OCI-M2 (cell line): ENCODE data around the gene AJM1.
"Not testable (repeated sequence)": the region's sequence is repeated elsewhere in the genome, so short reads cannot be mapped to it uniquely, and the experiment has no call there.

Experiments
- DNase-seq: peaks from one replicate; lab custom pipeline; 2025; ENCODE audit not compliant: unreplicated experiment; lab: John Stamatoyannopoulos, UW

Gene AJM1

DNA sequence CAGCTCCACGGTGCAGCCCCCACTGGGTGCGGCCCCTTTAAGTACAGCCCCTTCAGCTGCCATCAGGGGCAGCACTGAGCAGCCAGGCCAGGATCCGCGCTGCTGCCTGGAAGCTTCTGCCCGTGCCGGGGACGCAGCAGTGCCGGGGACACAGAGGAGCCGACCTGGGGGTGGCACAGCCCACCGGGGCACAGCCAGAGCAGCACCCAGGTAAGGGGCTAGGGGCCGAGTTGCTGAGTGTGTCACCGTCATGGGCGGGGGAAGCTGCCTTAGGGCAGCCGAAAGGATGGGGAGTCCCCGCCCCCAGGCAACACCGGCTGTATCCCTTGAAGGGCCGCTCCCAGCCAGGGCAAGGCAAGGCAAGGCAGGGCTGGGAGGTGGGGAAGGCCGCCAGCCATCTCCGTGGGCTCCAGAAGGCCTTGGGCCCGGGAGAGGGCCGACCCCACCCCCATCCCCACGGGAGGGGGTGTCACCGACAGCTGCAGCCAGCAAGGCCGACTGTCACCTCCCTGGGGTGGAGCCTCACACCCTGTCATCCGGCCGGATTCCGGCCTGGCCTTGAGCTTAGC lies at the start of gene AJM1:
AJM1 (plus strand) TSS at position 99 of the 569 bp plus-strand sequence. CDS start 1,937 bp downstream, outside the sequence.
- DNase-seq: not testable (repeated sequence)

DNA sequence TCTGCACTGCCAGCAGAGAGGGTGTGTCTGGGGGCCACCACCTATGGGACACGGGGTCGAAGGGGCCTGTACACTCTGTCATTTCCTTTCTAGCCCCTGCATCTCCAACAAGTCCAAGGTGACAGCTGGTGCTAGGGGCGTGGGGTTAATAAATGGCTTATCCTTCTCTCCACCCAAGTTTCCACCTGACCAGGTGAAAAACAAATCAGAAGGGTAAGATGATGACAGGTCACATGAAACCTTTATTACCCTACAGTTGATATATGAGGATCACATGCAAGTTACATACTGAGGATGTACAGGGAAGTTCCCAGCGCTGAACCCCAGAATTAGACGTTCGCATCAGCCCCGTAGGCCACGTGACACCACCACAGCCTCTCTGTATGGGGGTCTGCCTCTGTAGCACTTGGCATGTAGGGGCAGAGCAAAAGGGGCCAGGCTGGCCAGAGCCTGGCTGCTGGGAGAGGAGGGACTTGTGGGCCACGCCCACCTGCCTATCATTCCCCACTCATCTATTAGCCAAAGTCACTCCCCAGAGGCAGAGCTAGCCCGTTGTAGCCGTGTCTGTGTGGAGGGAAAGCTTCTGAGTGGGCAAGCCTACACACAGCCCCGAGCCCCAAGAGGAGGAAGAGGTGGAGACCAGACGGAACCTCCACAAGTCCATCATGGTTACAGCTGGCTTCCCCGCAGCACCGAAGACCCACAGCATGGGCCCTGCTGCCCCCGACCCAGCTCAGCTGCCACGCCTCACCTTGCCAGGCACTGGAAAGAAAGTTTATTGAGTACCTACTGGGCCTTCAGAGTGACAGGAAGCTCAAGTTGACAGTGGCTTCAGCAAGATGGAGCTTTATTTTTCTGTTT lies 49.0 kb upstream of the AJM1 start:
- DNase-seq: no peak

DNA sequence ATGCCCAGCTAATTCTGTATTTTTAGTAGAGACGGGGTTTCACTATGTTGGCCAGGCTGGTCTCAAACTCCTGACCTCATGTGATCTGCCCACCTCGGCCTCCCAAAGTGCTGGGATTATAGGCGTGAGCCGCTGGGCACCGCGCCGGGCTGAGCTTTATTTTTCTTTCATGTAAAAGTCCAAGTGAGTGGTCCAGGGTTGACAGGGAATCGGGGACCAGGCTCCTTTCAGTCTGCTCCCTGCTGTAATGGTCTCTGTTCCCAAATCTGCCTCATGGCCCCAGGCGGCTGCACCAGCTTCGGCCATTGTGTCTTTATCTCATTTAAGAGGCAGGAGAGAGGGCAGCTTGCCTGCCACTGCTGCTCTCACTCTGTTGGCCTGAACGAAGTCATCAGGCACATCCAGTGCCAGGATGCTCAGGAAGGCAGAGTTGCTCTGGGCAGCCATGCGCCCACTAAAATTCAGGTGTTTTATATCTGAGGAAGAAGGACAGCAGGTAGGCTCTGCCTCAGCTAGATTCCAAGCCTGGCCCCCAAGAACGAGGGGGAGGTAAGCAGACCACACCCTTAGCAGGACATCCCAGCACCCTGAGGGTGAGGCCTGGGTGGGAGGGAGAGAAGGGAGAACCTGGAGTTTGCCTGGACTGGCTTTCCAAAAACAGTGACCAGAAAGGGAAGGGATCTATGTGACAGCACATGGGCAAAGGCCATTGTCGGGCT lies 47.8 kb upstream of the AJM1 start:
- DNase-seq: no peak

DNA sequence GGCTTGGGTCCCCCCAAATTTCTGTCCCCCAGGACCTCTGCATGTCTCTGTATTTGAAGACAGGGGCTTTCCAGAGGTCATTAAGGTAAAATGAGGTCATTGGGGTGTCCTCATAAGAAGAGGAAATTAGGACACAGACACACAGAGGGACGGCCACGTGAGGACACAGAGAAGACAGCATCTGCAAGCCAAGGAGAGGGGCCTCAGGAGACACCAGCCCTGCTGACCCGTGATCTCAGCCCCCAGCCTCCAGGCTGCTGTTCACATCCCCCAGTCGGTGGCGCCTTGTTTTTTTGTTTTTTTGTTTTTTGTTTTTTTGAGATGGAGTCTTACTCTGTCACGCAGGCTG lies 47.3 kb upstream of the AJM1 start:
- no peak for DNase-seq

DNA sequence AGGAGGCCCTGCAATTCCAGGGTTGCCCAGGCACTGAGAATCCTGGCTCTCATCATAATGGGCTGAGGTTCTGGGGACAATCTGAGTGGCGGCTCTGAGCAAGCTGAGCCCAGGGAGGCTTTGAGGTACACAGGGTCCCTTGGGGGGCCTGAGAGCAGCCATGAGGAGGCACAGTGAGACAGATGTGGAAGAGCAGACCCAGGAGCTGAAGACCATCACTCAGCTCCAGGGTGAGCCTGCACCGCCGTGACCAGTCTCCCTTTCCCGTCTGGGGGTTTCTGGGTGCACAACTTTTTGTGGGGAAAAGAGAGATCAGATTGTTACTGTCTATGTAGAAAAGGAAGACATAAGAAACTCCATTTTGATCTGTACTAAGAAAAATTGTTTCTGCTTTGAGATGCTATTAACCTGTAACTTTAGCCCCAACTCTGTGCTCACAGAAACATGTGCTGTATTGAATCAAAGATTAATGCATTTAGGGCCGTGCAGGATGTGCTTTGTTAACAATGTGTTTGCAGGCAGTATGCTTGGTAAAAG lies 46.0 kb upstream of the AJM1 start, which contains the start of gene CCDC183:
CCDC183 (plus strand) TSS at position 101 of the 537 bp plus-strand sequence; CDS start at position 161, 60 bp downstream.
- no peak for DNase-seq

DNA sequence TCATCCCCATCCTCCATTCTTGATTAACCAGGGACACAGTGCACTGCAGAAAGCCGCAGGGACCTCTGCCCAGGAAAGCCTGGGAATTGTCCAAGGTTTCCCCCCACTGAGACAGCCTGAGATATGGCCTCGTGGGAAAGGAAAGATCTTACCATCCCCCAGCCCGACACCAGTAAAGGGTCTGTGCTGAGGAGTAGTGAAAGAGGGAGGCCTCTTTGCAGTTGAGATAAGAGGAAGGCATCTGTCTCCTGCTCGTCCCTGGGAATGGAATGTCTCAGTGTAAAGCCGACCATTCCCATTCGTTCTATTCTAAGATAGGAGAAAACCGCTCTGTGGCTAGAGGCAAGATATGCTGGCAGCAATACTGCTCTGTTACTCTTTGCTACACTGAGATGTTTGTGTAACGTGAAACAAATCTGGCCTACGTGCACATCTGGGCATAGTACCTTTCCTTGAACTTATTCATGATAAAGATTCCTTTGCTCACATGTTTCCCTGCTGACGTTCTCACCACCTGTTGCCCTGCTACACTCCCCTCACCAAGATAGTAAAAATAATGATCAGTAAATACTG lies 45.4 kb upstream of the AJM1 start:
- DNase-seq: not testable (repeated sequence)

DNA sequence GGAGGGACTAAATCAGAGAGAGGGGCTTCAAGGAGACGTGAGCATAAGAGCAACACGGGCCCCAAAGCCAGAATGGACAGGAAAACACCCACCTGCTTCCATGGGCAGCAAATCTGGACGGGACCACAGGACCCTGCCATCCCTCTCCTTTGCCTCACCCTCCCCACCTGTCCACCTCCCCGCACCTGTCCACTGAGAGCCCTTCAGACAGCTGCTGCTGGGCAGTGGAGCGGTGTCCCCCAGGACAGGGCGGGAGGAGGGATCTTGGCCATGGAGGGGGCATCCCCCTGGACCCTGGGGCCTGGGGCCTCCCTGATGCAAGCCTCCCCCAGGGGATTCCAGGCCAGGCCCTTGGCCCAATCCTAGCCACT lies 43.6 kb upstream of the AJM1 start:
- DNase-seq: no peak

DNA sequence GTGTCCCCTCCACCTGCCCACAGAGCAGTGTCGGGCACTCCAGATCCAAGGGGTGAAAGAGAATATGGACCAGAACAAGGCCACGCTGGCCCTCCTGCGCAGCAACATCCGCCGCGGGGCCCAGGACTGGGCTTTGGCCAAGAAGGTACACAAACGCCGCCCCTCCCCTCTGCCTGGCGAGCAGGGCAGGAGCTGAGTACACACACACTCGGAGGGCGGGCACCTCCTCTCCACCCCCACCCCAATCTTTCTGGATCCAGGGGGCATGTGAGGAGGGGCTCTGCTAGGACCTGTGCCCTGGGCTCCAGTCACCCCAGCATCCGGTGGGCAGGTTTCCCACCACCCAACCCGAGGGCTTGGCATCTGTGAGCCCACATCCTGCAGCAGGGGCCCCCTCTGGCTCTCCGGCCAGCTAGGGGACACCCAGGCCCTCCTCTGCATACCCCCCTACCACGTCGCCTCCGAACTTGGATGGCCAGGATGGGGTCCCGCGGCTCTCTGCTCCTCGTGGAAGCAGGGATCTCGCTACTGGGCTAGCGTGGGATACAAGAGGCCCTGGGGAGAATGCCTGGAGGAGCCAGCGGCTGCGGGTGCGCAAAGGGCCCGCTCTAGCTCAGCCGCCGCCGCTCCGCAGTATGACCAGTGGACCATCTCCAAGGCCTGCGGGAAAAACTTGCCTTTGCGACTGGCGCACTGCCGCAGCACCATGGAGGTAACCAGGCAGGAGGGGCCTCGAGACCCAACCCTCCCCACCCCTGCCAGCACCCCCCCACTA lies 43.0 kb upstream of the AJM1 start:
- DNase-seq: no peak

DNA sequence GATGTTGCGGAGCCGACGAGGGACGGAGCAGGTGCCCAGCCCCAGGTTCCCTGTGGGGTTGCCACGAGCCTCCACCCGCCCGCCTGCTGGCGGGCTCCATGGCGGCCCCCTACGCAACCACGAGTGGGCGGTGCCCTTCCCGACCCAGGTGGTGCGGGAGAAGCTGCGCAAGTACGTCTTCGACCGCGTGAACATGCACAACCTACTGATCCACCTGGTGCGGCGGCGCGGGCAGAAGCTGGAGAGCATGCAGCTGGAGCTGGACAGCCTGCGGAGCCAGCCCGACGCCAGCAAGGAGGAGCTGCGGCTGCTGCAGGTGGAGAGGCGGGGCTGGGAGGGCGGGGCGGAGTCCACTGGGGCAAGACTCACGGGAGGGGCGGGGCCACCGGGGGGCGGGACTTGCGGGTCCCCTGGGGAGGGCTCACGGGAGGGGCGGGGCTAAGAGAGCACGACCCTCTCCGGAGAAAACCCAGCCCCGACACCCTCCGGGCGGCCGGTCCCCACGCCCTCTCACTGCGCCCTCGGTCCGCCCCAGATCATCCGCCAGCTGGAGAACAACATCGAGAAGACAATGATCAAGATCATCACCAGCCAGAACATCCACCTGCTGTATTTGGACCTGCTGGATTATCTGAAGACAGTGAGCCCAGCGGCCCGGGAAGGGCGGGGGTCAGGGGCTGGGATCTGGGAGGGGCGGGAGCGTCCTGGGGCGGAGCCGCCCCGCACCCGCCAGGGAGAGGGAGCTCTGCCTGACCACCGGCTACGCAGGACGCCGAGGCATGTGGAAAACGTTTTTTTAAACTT lies 42.2 kb upstream of the AJM1 start:
- no peak for DNase-seq

DNA sequence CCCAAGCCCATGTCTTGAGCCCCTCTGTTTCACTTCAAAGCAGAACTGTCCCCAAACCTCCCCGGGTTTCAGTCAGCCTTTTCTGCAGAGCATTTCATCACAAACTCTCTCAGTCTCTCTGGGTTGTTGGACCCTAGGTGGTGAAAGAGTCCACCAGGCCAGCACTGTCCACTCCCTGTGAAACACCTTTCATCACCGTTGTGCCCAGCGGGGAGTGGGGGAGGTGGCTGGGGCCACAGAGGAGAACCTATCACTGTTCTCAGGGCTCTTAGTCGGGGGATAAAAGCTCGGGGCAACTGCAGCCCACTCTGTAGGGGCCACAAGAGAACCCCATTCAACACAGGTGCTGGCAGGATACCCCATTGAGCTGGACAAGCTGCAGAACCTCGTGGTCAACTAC lies 40.0 kb upstream of the AJM1 start:
- DNase-seq: no peak

DNA sequence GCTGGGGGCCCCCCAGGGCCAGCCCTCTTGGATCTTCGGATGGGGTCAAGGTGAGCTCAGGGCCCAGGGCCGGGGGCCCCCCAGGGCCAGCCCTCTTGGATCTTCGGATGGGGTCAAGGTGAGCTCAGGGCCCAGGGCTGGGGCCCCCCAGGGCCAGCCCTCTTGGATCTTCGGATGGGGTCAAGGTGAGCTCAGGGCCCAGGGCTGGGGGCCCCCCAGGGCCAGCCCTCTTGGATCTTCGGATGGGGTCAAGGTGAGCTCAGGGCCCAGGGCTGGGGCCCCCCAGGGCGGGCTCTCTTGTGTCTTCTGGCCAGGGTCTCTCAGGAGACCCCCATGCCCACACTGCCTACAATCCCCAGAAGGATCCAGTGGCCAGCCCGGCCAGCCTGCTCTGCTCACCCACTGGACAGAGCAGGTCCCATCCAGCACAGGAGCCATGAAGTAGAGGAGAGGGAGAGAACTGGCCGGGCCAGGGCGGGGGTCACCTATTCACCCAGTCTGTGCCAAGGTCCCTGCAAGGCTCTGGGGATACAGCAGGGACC lies 39.2 kb upstream of the AJM1 start:
- not testable (repeated sequence) for DNase-seq

DNA sequence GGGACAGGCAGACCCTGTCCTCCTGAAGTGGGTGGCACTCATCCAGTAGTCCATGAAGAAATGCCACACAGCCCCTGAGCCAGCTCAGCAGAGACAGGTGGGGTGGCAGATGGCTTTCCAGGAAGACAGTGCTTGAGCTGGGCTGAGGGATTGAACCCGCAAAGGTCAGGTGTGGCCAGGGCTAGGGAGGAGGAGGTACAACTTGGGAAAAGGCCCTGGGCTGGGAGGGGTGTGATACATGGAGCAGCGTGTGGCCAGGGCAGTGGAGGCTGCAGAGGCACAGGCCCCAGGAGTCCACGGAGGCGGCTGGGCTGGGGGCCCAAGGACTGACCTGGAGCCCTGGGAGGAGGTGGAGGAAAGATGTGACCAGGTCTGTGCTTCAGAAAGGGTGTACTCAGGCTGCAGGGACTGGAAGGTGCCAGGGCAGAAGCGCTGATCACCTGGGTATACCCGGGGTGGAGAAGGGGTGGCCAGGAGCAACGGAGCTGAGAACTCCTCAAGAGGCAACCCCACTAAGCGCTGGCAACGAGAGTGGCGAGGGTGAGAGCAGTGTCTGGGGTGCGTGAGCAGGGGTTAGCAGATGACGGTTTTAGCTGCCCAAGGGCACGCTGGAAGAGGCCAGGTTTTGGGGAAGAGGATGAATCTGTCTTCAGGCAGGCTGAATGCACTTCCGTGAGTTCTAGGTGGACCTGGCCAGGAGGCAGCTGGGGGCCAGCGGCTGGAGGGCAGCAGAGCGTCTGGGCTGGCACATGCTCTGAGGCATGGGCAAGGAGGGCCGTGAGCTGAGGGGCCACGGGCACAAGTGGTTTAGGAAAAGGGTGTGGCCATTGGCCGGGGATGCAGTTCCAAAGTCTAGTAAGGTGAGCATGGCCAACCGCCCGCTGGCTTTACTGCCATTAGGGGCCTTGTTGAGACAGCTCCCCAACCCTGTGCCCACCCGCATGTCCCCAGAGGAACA lies 38.4 kb upstream of the AJM1 start:
- no peak for DNase-seq

DNA sequence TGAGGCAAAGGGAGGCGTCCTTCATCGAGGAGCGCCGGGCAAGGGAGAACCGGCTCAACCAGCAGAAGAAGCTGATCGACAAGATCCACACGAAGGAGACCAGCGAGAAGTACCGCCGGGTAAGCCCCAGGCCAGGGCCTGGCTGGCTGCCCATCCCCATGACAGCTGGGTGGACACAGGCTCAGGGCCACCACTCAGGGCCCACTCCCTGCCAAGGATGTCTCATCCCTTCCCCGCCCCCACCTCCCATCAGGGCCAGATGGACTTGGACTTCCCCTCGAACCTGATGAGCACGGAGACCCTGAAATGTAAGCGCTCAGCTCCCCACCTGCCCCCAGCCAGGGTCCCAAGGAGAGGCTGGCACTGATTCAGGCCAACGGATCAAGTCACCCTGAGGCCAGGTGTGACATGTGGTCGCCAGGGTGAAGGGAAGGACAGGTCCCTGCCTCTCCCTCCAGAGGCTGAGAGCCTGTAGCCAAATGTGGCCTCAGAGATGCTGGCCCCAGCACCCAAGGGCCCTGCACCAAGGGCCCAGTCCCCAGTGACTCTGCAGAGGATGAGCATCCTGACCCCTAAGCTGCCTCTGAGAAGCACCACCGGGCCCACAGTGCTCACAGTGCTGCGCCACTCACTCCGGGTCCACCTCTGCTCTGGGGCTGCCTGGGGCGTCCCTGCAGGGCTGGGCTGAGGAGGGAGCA lies 37.6 kb upstream of the AJM1 start:
- DNase-seq: no peak

DNA sequence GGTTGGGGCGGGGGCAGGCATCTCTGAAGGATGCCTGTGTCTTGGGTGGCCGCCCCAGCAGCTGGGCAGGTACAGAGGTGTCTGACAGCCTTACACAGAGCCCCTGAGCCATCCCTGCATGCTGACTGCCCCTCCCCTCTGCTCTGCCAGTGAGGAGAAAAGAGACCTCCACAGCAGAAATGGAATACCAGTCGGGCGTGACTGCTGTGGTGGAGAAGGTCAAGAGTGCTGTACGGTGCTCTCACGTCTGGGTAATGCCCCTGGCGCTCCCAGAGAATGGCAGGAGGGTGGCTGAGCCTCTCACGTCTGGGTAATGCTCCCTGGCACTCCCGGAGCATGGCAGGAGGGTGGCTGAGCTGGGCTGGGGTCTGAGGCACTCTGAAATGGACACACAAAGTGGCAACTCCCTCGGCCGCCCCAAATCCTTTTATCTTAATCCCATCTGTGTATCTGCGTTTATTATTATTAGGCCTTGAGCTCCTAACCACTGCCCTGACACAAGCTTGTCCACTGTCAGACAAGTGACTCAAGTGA lies 37.0 kb upstream of the AJM1 start:
- no peak for DNase-seq

DNA sequence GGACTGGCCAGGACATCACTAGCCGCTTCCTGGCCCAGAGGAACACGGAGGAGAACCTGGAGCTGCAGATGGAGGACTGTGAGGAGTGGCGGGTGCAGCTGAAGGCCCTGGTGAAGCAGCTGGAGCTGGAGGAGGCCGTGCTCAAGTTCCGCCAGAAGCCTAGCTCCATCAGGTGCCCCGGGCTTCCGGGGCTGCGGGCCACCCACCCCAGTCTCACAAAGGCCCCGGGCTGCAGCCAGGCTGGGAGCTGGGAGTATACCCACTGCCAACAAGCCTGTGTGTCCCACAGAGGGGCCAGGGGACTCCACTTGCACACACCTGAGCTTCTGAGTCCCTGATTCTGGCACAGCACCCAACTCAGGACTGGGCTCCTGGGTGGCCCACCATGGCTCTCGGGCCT lies 36.2 kb upstream of the AJM1 start:
- DNase-seq: no peak

DNA sequence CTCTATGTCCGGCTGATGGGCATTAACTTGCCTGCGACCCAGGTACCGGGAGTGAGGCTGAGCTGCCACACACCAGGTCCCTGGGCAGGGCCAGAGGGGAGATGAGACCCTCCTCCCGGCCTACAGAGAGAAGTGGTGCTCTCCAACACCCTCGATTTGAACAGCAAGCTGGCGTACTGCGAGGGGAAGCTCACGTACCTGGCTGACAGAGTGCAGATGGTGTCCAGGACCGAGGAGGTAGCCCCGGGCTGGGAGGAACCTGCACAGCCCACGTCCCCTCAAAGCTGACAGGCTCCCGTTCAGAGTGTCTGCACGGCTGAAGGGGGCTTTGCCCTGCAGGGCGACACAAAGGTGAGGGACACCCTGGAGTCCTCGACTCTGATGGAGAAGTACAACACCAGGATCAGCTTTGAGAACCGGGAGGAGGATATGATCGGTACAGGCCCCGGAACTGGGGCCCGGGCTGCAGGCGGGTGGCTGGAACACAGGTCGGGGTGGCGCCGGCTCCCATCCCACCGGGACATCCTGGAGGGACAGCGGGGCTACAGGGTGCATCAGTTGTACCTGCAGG lies 35.6 kb upstream of the AJM1 start:
- no peak for DNase-seq
